Measurements from ENCODE around the gene PNPLA7. TPM values are rescaled to one million over a fixed set of nuclear protein-coding genes. Genes with fewer than 3 reads are reported as not detected.

PNPLA7 gene
- total RNA-seq, 4 donors from 2014 or later = 13.0 to 34.3 (median 29.2) TPM

GRCh38 chr9:137482094-137482781, 68.0 kb downstream of the PNPLA7 start:
- TF ChIP-seq CTCF (IDR thresholded peaks at IDR 0.05; ENCODE audit: low read depth) = no peak

- TF ChIP-seq CTCF (IDR thresholded peaks at IDR 0.05; ENCODE audit: low read depth) = no peak
Observed at GRCh38 chr9:137480686-137481683, 69.2 kb downstream of the PNPLA7 start.

- TF ChIP-seq CTCF (IDR thresholded peaks at IDR 0.05; ENCODE audit: low read depth) = no peak
Observed at GRCh38 chr9:137479892-137480685, 70.1 kb downstream of the PNPLA7 start.

- TF ChIP-seq CTCF (IDR thresholded peaks at IDR 0.05; ENCODE audit: low read depth) = no peak
Observed at GRCh38 chr9:137478962-137479861, 71.0 kb downstream of the PNPLA7 start.

GRCh38 chr9:137478613-137478961, 71.6 kb downstream of the PNPLA7 start:
- no peak for TF ChIP-seq CTCF (IDR thresholded peaks at IDR 0.05; ENCODE audit: low read depth)

- no peak for TF ChIP-seq CTCF (IDR thresholded peaks at IDR 0.05; ENCODE audit: low read depth)
Observed at GRCh38 chr9:137477778-137478612, 72.2 kb downstream of the PNPLA7 start.
